ENCODE data around the gene GLRA3.

The GLRA3 gene

GRCh38 chr4:174674305-174674840 is 154.7 kb downstream of the GLRA3 start:
- Histone ChIP-seq H3K9ac (ENCODE audit: low read depth, low read length) (no peak overlapping the region), H3K27me3 (ENCODE audit: insufficient read depth, low read length) (no peaks in the 10 kb centered on the region), H3K4me3 (ENCODE audit: low read length) (no peak overlapping the region), H3K4me1 (ENCODE audit: insufficient read depth, low read length) (peaks cover 9% of the 10 kb centered on the region), H3K27ac (ENCODE audit: low read length) (no peak overlapping the region), H3K9me3 (ENCODE audit: insufficient read depth, low read depth, low read length) (no peaks in the 10 kb centered on the region), H3K36me3 (ENCODE audit: insufficient read depth, low read depth, low read length) (no peaks in the 10 kb centered on the region)

GRCh38 chr4:174673865-174674264 is 155.2 kb downstream of the GLRA3 start:
- Histone ChIP-seq H3K27ac (ENCODE audit: low read length) (no peak overlapping the region), H3K4me1 (ENCODE audit: insufficient read depth, low read length) (peaks cover 9% of the 10 kb centered on the region), H3K36me3 (ENCODE audit: insufficient read depth, low read depth, low read length) (no peaks in the 10 kb centered on the region), H3K4me3 (ENCODE audit: low read length) (no peak overlapping the region), H3K27me3 (ENCODE audit: insufficient read depth, low read length) (no peaks in the 10 kb centered on the region), H3K9me3 (ENCODE audit: insufficient read depth, low read depth, low read length) (no peaks in the 10 kb centered on the region), H3K9ac (ENCODE audit: low read depth, low read length) (no peak overlapping the region)

- Histone ChIP-seq H3K36me3 (ENCODE audit: insufficient read depth, low read depth, low read length) (no peaks in the 10 kb centered on the region), H3K4me1 (ENCODE audit: insufficient read depth, low read length) (peaks cover 9% of the 10 kb centered on the region), H3K27me3 (ENCODE audit: insufficient read depth, low read length) (no peaks in the 10 kb centered on the region), H3K27ac (ENCODE audit: low read length) (no peak overlapping the region), H3K9me3 (ENCODE audit: insufficient read depth, low read depth, low read length) (no peaks in the 10 kb centered on the region), H3K4me3 (ENCODE audit: low read length) (no peak overlapping the region), H3K9ac (ENCODE audit: low read depth, low read length) (no peak overlapping the region)
Observed at GRCh38 chr4:174672276-174672675, 156.8 kb downstream of the GLRA3 start.

- H3K27me3 ChIP-seq (ENCODE audit: insufficient read depth, low read length) = no peaks in the 10 kb centered on the region
- no peak overlapping the region for H3K4me3 ChIP-seq (ENCODE audit: low read length)
- H3K9me3 ChIP-seq (ENCODE audit: insufficient read depth, low read depth, low read length) = no peaks in the 10 kb centered on the region
- H3K27ac ChIP-seq (ENCODE audit: low read length) = no peak overlapping the region
- no peak overlapping the region for H3K9ac ChIP-seq (ENCODE audit: low read depth, low read length)
- no peaks in the 10 kb centered on the region for H3K36me3 ChIP-seq (ENCODE audit: insufficient read depth, low read depth, low read length)
- peaks cover 9% of the 10 kb centered on the region for H3K4me1 ChIP-seq (ENCODE audit: insufficient read depth, low read length)
Observed at GRCh38 chr4:174669270-174669669, 159.8 kb downstream of the GLRA3 start.

- no peaks in the 10 kb centered on the region for H3K27me3 ChIP-seq (ENCODE audit: insufficient read depth, low read length)
- H3K9ac ChIP-seq (ENCODE audit: low read depth, low read length) = no peak overlapping the region
- H3K36me3 ChIP-seq (ENCODE audit: insufficient read depth, low read depth, low read length) = no peaks in the 10 kb centered on the region
- no peaks in the 10 kb centered on the region for H3K9me3 ChIP-seq (ENCODE audit: insufficient read depth, low read depth, low read length)
- H3K27ac ChIP-seq (ENCODE audit: low read length) = no peak overlapping the region
- H3K4me1 ChIP-seq (ENCODE audit: insufficient read depth, low read length) = no peaks in the 10 kb centered on the region; the same call in 1 of the 2 replicates
- no peak overlapping the region for H3K4me3 ChIP-seq (ENCODE audit: low read length)
Observed at GRCh38 chr4:174665799-174666198, 163.2 kb downstream of the GLRA3 start.

GRCh38 chr4:174663216-174663615 is 165.8 kb downstream of the GLRA3 start:
- Histone ChIP-seq H3K27me3 (ENCODE audit: insufficient read depth, low read length) (no peaks in the 10 kb centered on the region), H3K4me3 (ENCODE audit: low read length) (no peak overlapping the region), H3K36me3 (ENCODE audit: insufficient read depth, low read depth, low read length) (no peaks in the 10 kb centered on the region), H3K27ac (ENCODE audit: low read length) (no peak overlapping the region), H3K9me3 (ENCODE audit: insufficient read depth, low read depth, low read length) (no peaks in the 10 kb centered on the region), H3K9ac (ENCODE audit: low read depth, low read length) (no peak overlapping the region), H3K4me1 (ENCODE audit: insufficient read depth, low read length) (no peaks in the 10 kb centered on the region; the same call in 1 of the 2 replicates)

- Histone ChIP-seq H3K4me3 (ENCODE audit: low read length) (no peak overlapping the region), H3K9ac (ENCODE audit: low read depth, low read length) (no peak overlapping the region), H3K27ac (ENCODE audit: low read length) (no peak overlapping the region), H3K36me3 (ENCODE audit: insufficient read depth, low read depth, low read length) (no peaks in the 10 kb centered on the region), H3K27me3 (ENCODE audit: insufficient read depth, low read length) (no peaks in the 10 kb centered on the region), H3K9me3 (ENCODE audit: insufficient read depth, low read depth, low read length) (no peaks in the 10 kb centered on the region), H3K4me1 (ENCODE audit: insufficient read depth, low read length) (no peaks in the 10 kb centered on the region)
Observed at GRCh38 chr4:174658246-174658645, 170.8 kb downstream of the GLRA3 start.

GRCh38 chr4:174657472-174657871 is 171.6 kb downstream of the GLRA3 start:
- no peaks in the 10 kb centered on the region for H3K4me1 ChIP-seq (ENCODE audit: insufficient read depth, low read length)
- H3K36me3 ChIP-seq (ENCODE audit: insufficient read depth, low read depth, low read length) = no peaks in the 10 kb centered on the region
- no peak overlapping the region for H3K4me3 ChIP-seq (ENCODE audit: low read length)
- H3K27ac ChIP-seq (ENCODE audit: low read length) = no peak overlapping the region
- H3K9ac ChIP-seq (ENCODE audit: low read depth, low read length) = no peak overlapping the region
- no peaks in the 10 kb centered on the region for H3K9me3 ChIP-seq (ENCODE audit: insufficient read depth, low read depth, low read length)
- no peaks in the 10 kb centered on the region for H3K27me3 ChIP-seq (ENCODE audit: insufficient read depth, low read length)

- H3K27me3 ChIP-seq (ENCODE audit: insufficient read depth, low read length) = no peaks in the 10 kb centered on the region
- no peaks in the 10 kb centered on the region for H3K36me3 ChIP-seq (ENCODE audit: insufficient read depth, low read depth, low read length)
- H3K4me1 ChIP-seq (ENCODE audit: insufficient read depth, low read length) = no peaks in the 10 kb centered on the region
- no peaks in the 10 kb centered on the region for H3K9me3 ChIP-seq (ENCODE audit: insufficient read depth, low read depth, low read length)
- H3K27ac ChIP-seq (ENCODE audit: low read length) = no peak overlapping the region
- H3K4me3 ChIP-seq (ENCODE audit: low read length) = no peak overlapping the region
- H3K9ac ChIP-seq (ENCODE audit: low read depth, low read length) = no peak overlapping the region
Observed at GRCh38 chr4:174654634-174655033, 174.4 kb downstream of the GLRA3 start.

- H3K9me3 ChIP-seq (ENCODE audit: insufficient read depth, low read depth, low read length) = no peaks in the 10 kb centered on the region
- no peak overlapping the region for H3K27ac ChIP-seq (ENCODE audit: low read length)
- no peaks in the 10 kb centered on the region for H3K36me3 ChIP-seq (ENCODE audit: insufficient read depth, low read depth, low read length)
- no peaks in the 10 kb centered on the region for H3K4me1 ChIP-seq (ENCODE audit: insufficient read depth, low read length)
- no peak overlapping the region for H3K9ac ChIP-seq (ENCODE audit: low read depth, low read length)
- H3K27me3 ChIP-seq (ENCODE audit: insufficient read depth, low read length) = no peaks in the 10 kb centered on the region
- no peak overlapping the region for H3K4me3 ChIP-seq (ENCODE audit: low read length)
Observed at GRCh38 chr4:174650711-174651355, 178.2 kb downstream of the GLRA3 start.

GRCh38 chr4:174648812-174649211 is 180.2 kb downstream of the GLRA3 start:
- Histone ChIP-seq H3K36me3 (ENCODE audit: insufficient read depth, low read depth, low read length) (no peaks in the 10 kb centered on the region), H3K4me1 (ENCODE audit: insufficient read depth, low read length) (no peaks in the 10 kb centered on the region), H3K27ac (ENCODE audit: low read length) (no peak overlapping the region), H3K9ac (ENCODE audit: low read depth, low read length) (no peak overlapping the region), H3K4me3 (ENCODE audit: low read length) (no peak overlapping the region), H3K9me3 (ENCODE audit: insufficient read depth, low read depth, low read length) (no peaks in the 10 kb centered on the region), H3K27me3 (ENCODE audit: insufficient read depth, low read length) (no peaks in the 10 kb centered on the region)

GRCh38 chr4:174646326-174646725 is 182.7 kb downstream of the GLRA3 start:
- no peak overlapping the region for H3K9ac ChIP-seq (ENCODE audit: low read depth, low read length)

More at GRCh38 chr4:174646326-174646725, 182.7 kb downstream of the GLRA3 start:
- no peaks in the 10 kb centered on the region for H3K36me3 ChIP-seq (ENCODE audit: insufficient read depth, low read depth, low read length)
- H3K9me3 ChIP-seq (ENCODE audit: insufficient read depth, low read depth, low read length) = no peaks in the 10 kb centered on the region
- H3K27me3 ChIP-seq (ENCODE audit: insufficient read depth, low read length) = no peaks in the 10 kb centered on the region
- H3K27ac ChIP-seq (ENCODE audit: low read length) = no peak overlapping the region
- no peak overlapping the region for H3K4me3 ChIP-seq (ENCODE audit: low read length)
- H3K4me1 ChIP-seq (ENCODE audit: insufficient read depth, low read length) = no peaks in the 10 kb centered on the region

All from iPS-20b (cell line).